ENCODE results near the gene TIMM29. TPM values are rescaled to one million over a fixed set of nuclear protein-coding genes. Genes with fewer than 3 reads are reported as not detected.

The TIMM29 gene
- total RNA-seq, 5 donors from 2014 or later (not counting 1 experiment from before 2014, with no cell fraction given), result 19.2 to 40.4 (median 37.2) TPM

GRCh38 chr19:10908380-10908960 is 20.1 kb upstream of the TIMM29 start:
- 97% methylated on average over 16 of the region's 17 CpGs for WGBS (ENCODE audit: insufficient coverage)

GRCh38 chr19:10911579-10912363 is 16.8 kb upstream of the TIMM29 start:
- POLR2A ChIA-PET, result no interaction called here
- 92% methylated on average over 30 of the region's 31 CpGs for WGBS (ENCODE audit: insufficient coverage)

More at GRCh38 chr19:10908380-10908960, 20.1 kb upstream of the TIMM29 start:
- no peak overlapping the region for H3K4me3 ChIP-seq (ENCODE audit: control insufficient read depth in 1 of 2, extremely low read depth in 1 of 2, low read length in 1 of 2)
- no peak overlapping the region for H3K27ac Mint-ChIP-seq
- H3K9me3 Mint-ChIP-seq, result no peaks in the 10 kb centered on the region
- H3K36me3 ChIP-seq (ENCODE audit: control insufficient read depth in 2 of 2, extremely low read depth in 1 of 2, insufficient read depth in 1 of 2, low read length in 1 of 2), result peaks cover 12 to 37% of the 10 kb centered on the region in 2 donors
- no peaks in the 10 kb centered on the region for H3K4me1 ChIP-seq (ENCODE audit: control insufficient read depth in 1 of 2, extremely low read depth in 1 of 2, insufficient read depth in 2 of 2, low read length in 2 of 2)
- no peaks in the 10 kb centered on the region for H3K27me3 ChIP-seq (replicated peaks in 1 of 2; ENCODE audit: control insufficient read depth in 2 of 2, extremely low read depth in 1 of 2, insufficient read depth in 2 of 2, low read length in 1 of 2)
- H3K36me3 Mint-ChIP-seq, result peaks cover 10% of the 10 kb centered on the region
- ATAC-seq (replicated peaks in 1 of 4) (no peak), DNase-seq (no peak)
- ChIA-PET POLR2A (no interaction called here), CTCF (no interaction called here)
- no peak overlapping the region for H3K4me3 Mint-ChIP-seq
- no peaks in the 10 kb centered on the region for H3K27me3 Mint-ChIP-seq
- no peaks in the 10 kb centered on the region for H3K9me3 ChIP-seq
- no peak overlapping the region for H3K27ac ChIP-seq (ENCODE audit: low read length)
- no peaks in the 10 kb centered on the region for H3K4me1 Mint-ChIP-seq

GRCh38 chr19:10912619-10913018 is 16.0 kb upstream of the TIMM29 start:
- DNase-seq, result no peak
- H3K27ac Mint-ChIP-seq, result no peak overlapping the region
- peaks cover 10% of the 10 kb centered on the region for H3K36me3 Mint-ChIP-seq
- ChIA-PET POLR2A (no interaction called here), CTCF (interaction anchor here in 1 of 2 donors (0.6 kb wide), 1 partner anchor 218 kb away, joined by 4 read pairs; no protein-coding TSS in a partner anchor)
- H3K4me3 Mint-ChIP-seq, result no peak overlapping the region
- Histone ChIP-seq H3K9me3 (no peaks in the 10 kb centered on the region), H3K27me3 (replicated peaks in 1 of 2; ENCODE audit: control insufficient read depth in 2 of 2, extremely low read depth in 1 of 2, insufficient read depth in 2 of 2, low read length in 1 of 2) (no peaks in the 10 kb centered on the region), H3K36me3 (ENCODE audit: control insufficient read depth in 2 of 2, extremely low read depth in 1 of 2, insufficient read depth in 1 of 2, low read length in 1 of 2) (peaks cover 9 to 39% of the 10 kb centered on the region in 2 donors), H3K4me3 (ENCODE audit: control insufficient read depth in 1 of 2, extremely low read depth in 1 of 2, low read length in 1 of 2) (no peak overlapping the region), H3K4me1 (ENCODE audit: control insufficient read depth in 1 of 2, extremely low read depth in 1 of 2, insufficient read depth in 2 of 2, low read length in 2 of 2) (no peaks in the 10 kb centered on the region), H3K27ac (ENCODE audit: low read length) (no peak overlapping the region)
- H3K9me3 Mint-ChIP-seq, result no peaks in the 10 kb centered on the region
- ATAC-seq (replicated peaks in 1 of 4), result no peak
- no peaks in the 10 kb centered on the region for H3K4me1 Mint-ChIP-seq
- no peaks in the 10 kb centered on the region for H3K27me3 Mint-ChIP-seq
- WGBS (ENCODE audit: insufficient coverage), result 94% methylated on average over 18 of the region's 18 CpGs

More at GRCh38 chr19:10911579-10912363, 16.8 kb upstream of the TIMM29 start:
- no peaks in the 10 kb centered on the region for H3K27me3 Mint-ChIP-seq
- Histone ChIP-seq H3K36me3 (ENCODE audit: control insufficient read depth in 2 of 2, extremely low read depth in 1 of 2, insufficient read depth in 1 of 2, low read length in 1 of 2) (peaks cover 12 to 44% of the 10 kb centered on the region in 2 donors), H3K4me3 (ENCODE audit: control insufficient read depth in 1 of 2, extremely low read depth in 1 of 2, low read length in 1 of 2) (no peak overlapping the region), H3K9me3 (no peaks in the 10 kb centered on the region), H3K4me1 (ENCODE audit: control insufficient read depth in 1 of 2, extremely low read depth in 1 of 2, insufficient read depth in 2 of 2, low read length in 2 of 2) (no peaks in the 10 kb centered on the region), H3K27ac (ENCODE audit: low read length) (no peak overlapping the region), H3K27me3 (replicated peaks in 1 of 2; ENCODE audit: control insufficient read depth in 2 of 2, extremely low read depth in 1 of 2, insufficient read depth in 2 of 2, low read length in 1 of 2) (no peaks in the 10 kb centered on the region)
- H3K9me3 Mint-ChIP-seq, result no peaks in the 10 kb centered on the region
- H3K4me3 Mint-ChIP-seq, result no peak overlapping the region
- H3K27ac Mint-ChIP-seq, result no peak overlapping the region
- peaks cover 10% of the 10 kb centered on the region for H3K36me3 Mint-ChIP-seq
- no peak for ATAC-seq (replicated peaks in 1 of 4)
- no peaks in the 10 kb centered on the region for H3K4me1 Mint-ChIP-seq
- CTCF ChIA-PET, result interaction anchor here in 1 of 2 donors (0.6 kb wide), 1 partner anchor 263 kb away, joined by 6 read pairs; no protein-coding TSS in a partner anchor
- no peak for DNase-seq

GRCh38 chr19:10913716-10914340 is 14.8 kb upstream of the TIMM29 start:
- Histone ChIP-seq H3K4me3 (ENCODE audit: control insufficient read depth in 1 of 2, extremely low read depth in 1 of 2, low read length in 1 of 2) (no peak overlapping the region), H3K9me3 (no peaks in the 10 kb centered on the region), H3K27me3 (replicated peaks in 1 of 2; ENCODE audit: control insufficient read depth in 2 of 2, extremely low read depth in 1 of 2, insufficient read depth in 2 of 2, low read length in 1 of 2) (no peaks in the 10 kb centered on the region), H3K27ac (ENCODE audit: low read length) (no peak overlapping the region), H3K36me3 (ENCODE audit: control insufficient read depth in 2 of 2, extremely low read depth in 1 of 2, insufficient read depth in 1 of 2, low read length in 1 of 2) (peaks cover 4 to 27% of the 10 kb centered on the region in 2 donors), H3K4me1 (ENCODE audit: control insufficient read depth in 1 of 2, extremely low read depth in 1 of 2, insufficient read depth in 2 of 2, low read length in 2 of 2) (no peaks in the 10 kb centered on the region)
- H3K4me3 Mint-ChIP-seq, result no peak overlapping the region
- ATAC-seq (replicated peaks in 1 of 4), result no peak
- no peaks in the 10 kb centered on the region for H3K27me3 Mint-ChIP-seq
- ChIA-PET CTCF (interaction anchor here in 1 of 2 donors (0.7 kb wide), 1 partner anchor 1824 kb away, joined by 3 read pairs; no protein-coding TSS in a partner anchor), POLR2A (no interaction called here)
- H3K9me3 Mint-ChIP-seq, result no peaks in the 10 kb centered on the region
- 96% methylated on average over 17 of the region's 24 CpGs for WGBS (ENCODE audit: insufficient coverage)
- peaks cover 9% of the 10 kb centered on the region for H3K36me3 Mint-ChIP-seq
- no peak for DNase-seq
- H3K4me1 Mint-ChIP-seq, result no peaks in the 10 kb centered on the region
- no peak overlapping the region for H3K27ac Mint-ChIP-seq

GRCh38 chr19:10915130-10916091 is 13.2 kb upstream of the TIMM29 start:
- peaks cover 4% of the 10 kb centered on the region for H3K36me3 Mint-ChIP-seq
- Histone ChIP-seq H3K27me3 (replicated peaks in 1 of 2; ENCODE audit: control insufficient read depth in 2 of 2, extremely low read depth in 1 of 2, insufficient read depth in 2 of 2, low read length in 1 of 2) (no peaks in the 10 kb centered on the region), H3K4me1 (ENCODE audit: control insufficient read depth in 1 of 2, extremely low read depth in 1 of 2, insufficient read depth in 2 of 2, low read length in 2 of 2) (no peaks in the 10 kb centered on the region), H3K9me3 (no peaks in the 10 kb centered on the region), H3K4me3 (ENCODE audit: control insufficient read depth in 1 of 2, extremely low read depth in 1 of 2, low read length in 1 of 2) (no peak overlapping the region), H3K36me3 (ENCODE audit: control insufficient read depth in 2 of 2, extremely low read depth in 1 of 2, insufficient read depth in 1 of 2, low read length in 1 of 2) (peaks cover 10 to 32% of the 10 kb centered on the region in 2 donors), H3K27ac (ENCODE audit: low read length) (no peak overlapping the region)
- H3K27ac Mint-ChIP-seq, result no peak overlapping the region
- ChIA-PET CTCF (no interaction called here), POLR2A (interaction anchor here in 1 of 2 donors (0.5 kb wide), 1 partner anchor 701 kb away, joined by 5 read pairs; no protein-coding TSS in a partner anchor)
- no peaks in the 10 kb centered on the region for H3K9me3 Mint-ChIP-seq
- WGBS (ENCODE audit: insufficient coverage), result 96% methylated on average over 13 of the region's 19 CpGs
- H3K27me3 Mint-ChIP-seq, result no peaks in the 10 kb centered on the region
- DNase-seq, result no peak
- ATAC-seq (replicated peaks in 1 of 4), result peak in 1 of 4 experiments; percentile 6
- H3K4me1 Mint-ChIP-seq, result no peaks in the 10 kb centered on the region
- no peak overlapping the region for H3K4me3 Mint-ChIP-seq

- no peaks in the 10 kb centered on the region for H3K4me1 ChIP-seq (ENCODE audit: control insufficient read depth in 1 of 2, extremely low read depth in 1 of 2, insufficient read depth in 2 of 2, low read length in 2 of 2)
- H3K27me3 Mint-ChIP-seq, result no peaks in the 10 kb centered on the region
- H3K27ac ChIP-seq (ENCODE audit: low read length), result no peak overlapping the region
- no peaks in the 10 kb centered on the region for H3K9me3 ChIP-seq
- H3K4me3 Mint-ChIP-seq, result no peak overlapping the region
- no peak overlapping the region for H3K27ac Mint-ChIP-seq
- no peaks in the 10 kb centered on the region for H3K4me1 Mint-ChIP-seq
- no peaks in the 10 kb centered on the region for H3K27me3 ChIP-seq (replicated peaks in 1 of 2; ENCODE audit: control insufficient read depth in 2 of 2, extremely low read depth in 1 of 2, insufficient read depth in 2 of 2, low read length in 1 of 2)
- no peak for DNase-seq
- 89% methylated on average over 5 of the region's 6 CpGs for WGBS (ENCODE audit: insufficient coverage)
- no peak overlapping the region for H3K4me3 ChIP-seq (ENCODE audit: control insufficient read depth in 1 of 2, extremely low read depth in 1 of 2, low read length in 1 of 2)
- ChIA-PET CTCF (no interaction called here), POLR2A (no interaction called here)
- H3K36me3 ChIP-seq (ENCODE audit: control insufficient read depth in 2 of 2, extremely low read depth in 1 of 2, insufficient read depth in 1 of 2, low read length in 1 of 2), result peaks cover 19 to 25% of the 10 kb centered on the region in 2 donors
- no peak for ATAC-seq (replicated peaks in 1 of 4)
- H3K9me3 Mint-ChIP-seq, result no peaks in the 10 kb centered on the region
- peaks cover 4% of the 10 kb centered on the region for H3K36me3 Mint-ChIP-seq
Observed at GRCh38 chr19:10916602-10917001, 12.0 kb upstream of the TIMM29 start.

Data from T-cell (primary cell).